Mammary epithelial cell (primary cell): ENCODE results near the gene GPC5.
"Not testable (repeated sequence)": the region's sequence is repeated elsewhere in the genome, so short reads cannot be mapped to it uniquely, and the experiment has no call there.

ENCODE experiments used
- EZH2 ChIP-seq: IDR thresholded peaks from 2 replicates; pipeline ENCODE4 v1.6.1; 2012; ENCODE audit warnings: low read length, inconsistent platforms, borderline replicate concordance
- TF ChIP-seq, protein P1 (sequence below), 2 donors: IDR thresholded peaks in 1 of 2; conservative IDR thresholded peaks in 1 of 2; 2 replicates each; pipeline ENCODE4 v1.5.1; 2011 to 2012; ENCODE audit warnings: inconsistent platforms in 2 of 2, low read length in 2 of 2, mild to moderate bottlenecking in 2 of 2, control low read depth in 1 of 2, low read depth in 1 of 2; ENCODE audit not compliant: insufficient read depth in 1 of 2; ENCODE audit errors: extremely low read depth in 1 of 2

DNA sequence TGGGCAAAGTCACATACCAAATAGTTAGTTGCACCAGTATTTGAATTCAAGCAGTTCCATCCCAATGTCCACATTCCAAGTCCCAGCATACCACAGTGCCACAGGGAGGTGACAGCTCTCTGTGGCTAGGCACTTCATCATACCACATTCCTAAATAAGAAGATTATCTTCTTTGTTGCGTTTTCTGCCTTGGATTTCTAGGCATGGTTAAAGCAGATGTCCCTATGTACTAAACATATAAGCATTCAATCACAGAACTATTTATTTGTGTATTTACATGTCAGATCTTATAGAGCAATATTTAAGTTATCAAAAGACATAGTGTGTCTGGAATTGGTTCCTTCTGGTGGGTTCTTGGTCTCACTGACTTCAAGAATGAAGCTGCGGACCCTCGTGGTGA, 403.4 kb downstream of the GPC5 start:
- TF ChIP-seq, protein P1, sequence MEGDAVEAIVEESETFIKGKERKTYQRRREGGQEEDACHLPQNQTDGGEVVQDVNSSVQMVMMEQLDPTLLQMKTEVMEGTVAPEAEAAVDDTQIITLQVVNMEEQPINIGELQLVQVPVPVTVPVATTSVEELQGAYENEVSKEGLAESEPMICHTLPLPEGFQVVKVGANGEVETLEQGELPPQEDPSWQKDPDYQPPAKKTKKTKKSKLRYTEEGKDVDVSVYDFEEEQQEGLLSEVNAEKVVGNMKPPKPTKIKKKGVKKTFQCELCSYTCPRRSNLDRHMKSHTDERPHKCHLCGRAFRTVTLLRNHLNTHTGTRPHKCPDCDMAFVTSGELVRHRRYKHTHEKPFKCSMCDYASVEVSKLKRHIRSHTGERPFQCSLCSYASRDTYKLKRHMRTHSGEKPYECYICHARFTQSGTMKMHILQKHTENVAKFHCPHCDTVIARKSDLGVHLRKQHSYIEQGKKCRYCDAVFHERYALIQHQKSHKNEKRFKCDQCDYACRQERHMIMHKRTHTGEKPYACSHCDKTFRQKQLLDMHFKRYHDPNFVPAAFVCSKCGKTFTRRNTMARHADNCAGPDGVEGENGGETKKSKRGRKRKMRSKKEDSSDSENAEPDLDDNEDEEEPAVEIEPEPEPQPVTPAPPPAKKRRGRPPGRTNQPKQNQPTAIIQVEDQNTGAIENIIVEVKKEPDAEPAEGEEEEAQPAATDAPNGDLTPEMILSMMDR (conservative IDR thresholded peaks at IDR 0.05 in 1 of 2, IDR thresholded peaks at IDR 0.05 in 1 of 2; ENCODE audit: extremely low read depth in 1 of 2, insufficient read depth in 1 of 2, low read depth in 1 of 2, low read length in 2 of 2) = not testable (repeated sequence)
- not testable (repeated sequence) for TF ChIP-seq EZH2
